Stimulated activated CD8-positive, alpha-beta memory T cell treated with anti-CD3 and anti-CD28 coated beads, Interleukin-7, amount 100 ng/mL, for 1 hour (primary cell): Measurements from ENCODE around the gene DAPK1.
"Not testable (repeated sequence)": the region's sequence is repeated elsewhere in the genome, so short reads cannot be mapped to it uniquely, and the experiment has no call there.

Source experiments
- DNase-seq, 2 donors: peaks; one replicate each; pipeline ENCODE4 v3.0.0-alpha.2; 2020; ENCODE audit warnings: low read depth in 2 of 2

The DAPK1 gene

DNA sequence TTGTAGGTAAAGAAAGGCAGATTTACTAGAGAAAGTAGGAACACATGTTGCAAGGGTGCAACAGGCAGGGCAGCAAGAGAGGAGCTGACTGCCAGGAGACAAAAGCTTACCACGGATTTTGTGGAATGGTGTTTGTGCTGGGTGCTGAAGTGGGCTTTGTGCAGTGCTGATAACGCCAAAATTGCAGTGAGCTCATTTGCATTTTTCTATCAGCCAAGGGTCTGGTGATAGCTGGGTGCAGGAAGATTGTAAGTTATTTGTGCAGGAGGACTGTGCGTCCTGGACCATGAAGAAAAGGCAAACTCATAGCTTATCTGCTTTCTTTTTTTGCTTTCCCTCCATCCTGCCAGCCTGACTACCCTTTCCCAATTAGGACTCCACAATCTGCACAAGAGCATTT lies 241.9 kb downstream of the DAPK1 start:
- DNase-seq, result no peak

DNA sequence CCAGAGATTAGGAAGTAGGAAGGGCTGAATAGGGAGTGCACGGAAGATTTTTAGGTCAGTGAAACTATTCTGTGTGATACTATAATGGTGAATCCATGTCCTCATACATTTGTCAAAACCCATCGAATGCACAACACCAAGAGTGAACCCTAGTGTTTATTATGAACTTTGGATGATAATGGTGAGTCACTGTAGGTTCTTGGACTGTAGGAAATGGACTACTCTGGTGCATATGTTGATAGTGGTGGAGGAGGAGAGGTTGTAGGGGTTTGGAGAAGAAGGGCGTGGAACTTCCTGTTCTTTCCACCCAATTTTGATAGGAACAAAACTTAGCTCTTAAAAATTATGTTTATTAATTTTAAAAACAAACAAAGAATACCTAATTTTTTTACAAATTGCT lies 242.5 kb downstream of the DAPK1 start:
- no peak for DNase-seq

DNA sequence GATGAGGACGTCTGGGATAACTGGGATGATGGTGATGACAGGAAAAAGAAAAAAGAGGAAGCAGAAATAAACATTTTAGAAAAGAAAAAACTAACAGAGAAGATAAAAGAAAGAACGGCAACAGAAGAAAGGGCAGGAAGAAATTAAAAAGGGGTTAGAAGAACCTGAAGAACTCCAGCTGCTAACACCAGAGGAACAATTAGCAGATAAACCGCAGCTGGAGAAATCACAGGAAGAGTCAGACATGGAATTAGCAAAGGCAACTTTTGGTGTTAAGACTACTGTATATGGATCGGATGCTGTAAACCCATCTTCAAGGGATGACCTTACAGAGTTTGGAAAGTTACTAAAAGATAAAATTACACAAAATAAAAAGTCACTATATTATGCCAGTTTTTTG lies 243.7 kb downstream of the DAPK1 start:
- no peak for DNase-seq

DNA sequence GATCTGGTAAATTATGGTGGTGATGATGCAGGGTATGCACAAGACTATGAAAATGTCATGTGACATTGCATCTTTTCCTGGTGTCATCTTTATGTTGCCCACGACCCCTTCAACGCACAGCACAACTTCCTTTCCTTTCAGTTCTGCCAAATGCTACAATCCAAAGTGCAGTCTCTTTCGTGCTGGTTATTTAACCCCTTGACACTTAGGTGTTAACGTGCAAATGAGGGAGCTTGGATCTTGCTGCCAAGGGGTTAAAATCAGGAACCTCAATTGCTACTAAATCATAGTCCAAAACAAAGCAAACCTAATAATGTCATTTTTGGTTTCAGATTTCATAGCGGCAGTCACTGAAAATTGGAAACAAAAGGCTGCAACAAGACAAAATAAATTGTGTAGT lies 244.2 kb downstream of the DAPK1 start:
- DNase-seq, result no peak

DNA sequence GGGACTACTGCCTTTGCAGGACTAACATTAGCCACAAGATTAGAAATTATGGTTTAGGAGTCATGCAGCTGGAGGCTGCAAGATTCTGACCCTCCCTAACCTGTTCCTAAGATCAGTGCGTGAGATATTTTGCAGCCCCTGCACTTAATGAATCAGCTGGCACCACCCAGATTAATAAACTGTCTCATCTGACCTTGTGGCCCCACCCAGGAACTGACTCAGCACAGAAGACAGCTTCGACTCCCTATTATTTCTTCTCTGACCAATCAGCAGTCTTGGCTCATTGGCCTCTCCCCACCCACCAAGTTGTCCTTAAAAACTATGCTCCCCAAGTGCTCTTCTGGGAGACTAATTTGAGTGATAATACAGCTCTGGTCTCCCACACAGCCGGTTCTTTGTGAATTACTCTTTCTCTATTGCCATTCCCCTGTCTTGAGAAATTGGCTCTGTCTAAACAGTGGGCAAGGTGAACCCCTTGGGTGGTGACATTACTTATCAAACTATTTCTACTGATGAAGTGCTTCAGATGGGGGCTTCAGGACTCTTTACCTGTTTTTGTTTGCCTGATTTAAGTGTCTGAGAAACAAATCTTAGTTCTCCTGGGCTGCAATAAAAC lies 245.3 kb downstream of the DAPK1 start:
- no peak for DNase-seq

DNA sequence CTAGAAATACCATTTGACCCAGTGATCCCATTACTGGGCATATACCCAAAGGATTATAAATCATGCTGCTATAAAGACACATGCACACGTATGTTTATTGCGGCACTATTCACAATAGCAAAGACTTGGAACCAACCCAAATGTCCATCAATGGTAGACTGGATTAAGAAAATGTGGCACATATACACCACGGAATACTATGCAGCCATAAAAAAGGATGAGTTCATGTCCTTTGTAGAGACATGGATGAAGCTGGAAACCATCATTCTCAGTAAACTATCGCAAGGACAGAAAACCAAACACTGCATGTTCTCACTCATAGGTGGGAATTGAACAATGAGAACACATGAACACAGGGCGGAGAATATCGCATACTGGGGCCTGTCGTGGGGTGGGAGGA lies 246.6 kb downstream of the DAPK1 start:
- not testable (repeated sequence) for DNase-seq

DNA sequence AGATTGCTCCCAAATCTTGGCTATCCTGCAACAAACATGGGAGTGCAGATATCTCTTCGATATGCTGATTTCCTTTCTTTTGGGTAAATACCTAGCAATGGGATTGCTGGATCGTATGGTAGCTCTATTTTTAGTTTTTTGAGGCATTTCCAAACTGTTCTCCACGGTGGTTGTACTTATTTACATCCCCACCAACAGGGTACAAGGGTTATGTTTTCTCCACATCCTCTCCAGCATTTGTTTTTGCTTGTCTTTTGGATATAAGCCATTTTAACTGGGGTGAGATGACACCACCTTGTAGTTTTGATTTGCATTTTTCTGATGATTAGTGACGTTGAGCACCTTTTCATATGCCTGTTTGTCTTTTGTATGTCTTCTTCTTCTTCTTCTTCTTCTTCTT lies 248.5 kb downstream of the DAPK1 start:
- no peak for DNase-seq

DNA sequence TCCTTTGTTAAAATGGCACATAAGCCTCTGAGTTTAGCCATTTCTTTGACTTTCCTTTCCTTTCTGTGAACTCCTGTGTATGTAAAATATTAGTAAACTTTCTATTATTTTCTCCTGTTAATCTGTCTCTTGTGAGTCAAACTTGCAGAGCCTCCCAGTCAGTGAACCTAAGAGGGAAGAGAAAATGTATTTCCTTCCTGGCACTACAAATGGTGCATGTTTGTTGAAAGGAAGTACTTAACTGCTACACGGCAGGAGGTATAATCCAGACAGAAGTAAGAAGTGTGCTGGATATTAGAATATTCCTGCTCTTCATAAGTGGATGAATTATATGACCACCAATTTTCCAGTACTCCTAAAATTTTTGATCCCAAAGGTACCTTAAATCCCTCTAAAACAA lies 251.2 kb downstream of the DAPK1 start:
- DNase-seq, result no peak

DNA sequence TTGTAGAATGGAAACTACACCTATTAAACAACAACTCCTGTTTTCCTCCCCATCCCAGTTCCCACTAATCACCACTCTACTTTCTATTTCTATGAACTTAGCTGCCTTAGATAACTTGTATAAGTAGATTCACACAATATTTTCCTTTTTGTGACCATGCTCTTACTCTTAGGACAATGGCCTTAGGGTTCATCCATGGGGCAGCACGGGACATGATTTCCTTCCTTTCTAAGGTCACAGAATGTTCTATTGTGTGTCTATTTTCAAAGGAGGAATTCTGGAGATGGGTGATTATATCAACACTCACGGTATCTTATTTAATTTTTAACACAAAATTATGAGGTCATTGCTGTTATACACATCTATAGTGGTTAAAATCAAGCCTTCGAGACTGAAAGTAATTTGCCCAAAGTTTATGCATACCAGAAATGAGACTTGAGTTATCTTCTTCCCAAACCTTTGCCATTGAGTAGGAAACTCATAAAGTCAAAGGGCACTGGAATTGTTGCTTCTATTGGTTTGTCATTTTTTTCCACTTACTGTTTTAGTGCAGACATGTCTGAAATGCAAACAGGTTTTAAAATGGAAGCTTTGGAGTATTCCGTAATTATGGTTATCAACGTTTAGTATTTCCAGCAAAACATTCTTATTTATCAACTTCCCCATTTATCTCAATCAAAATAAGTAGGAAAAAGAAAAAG lies 251.8 kb downstream of the DAPK1 start:
- DNase-seq, result no peak

DNA sequence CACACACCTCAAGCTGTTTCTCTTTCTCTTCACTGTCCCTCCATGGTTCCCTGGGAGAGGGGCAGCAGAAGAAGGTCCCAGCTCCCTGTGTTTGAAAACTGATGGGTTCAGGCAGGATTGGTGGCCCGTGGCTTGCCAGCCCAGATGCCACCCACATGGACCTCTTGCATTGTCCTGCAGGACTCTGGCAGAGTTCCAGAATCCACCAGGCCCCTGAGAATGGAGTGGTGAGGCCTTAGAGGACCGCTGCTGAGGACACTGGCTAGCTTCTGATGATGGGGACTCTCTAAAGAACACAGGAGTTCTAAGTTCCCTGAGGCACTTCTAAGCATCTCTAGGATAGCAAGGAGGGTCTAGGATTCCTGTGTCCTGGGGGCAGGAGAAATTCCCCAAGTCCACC lies 253.1 kb downstream of the DAPK1 start:
- no peak for DNase-seq

DNA sequence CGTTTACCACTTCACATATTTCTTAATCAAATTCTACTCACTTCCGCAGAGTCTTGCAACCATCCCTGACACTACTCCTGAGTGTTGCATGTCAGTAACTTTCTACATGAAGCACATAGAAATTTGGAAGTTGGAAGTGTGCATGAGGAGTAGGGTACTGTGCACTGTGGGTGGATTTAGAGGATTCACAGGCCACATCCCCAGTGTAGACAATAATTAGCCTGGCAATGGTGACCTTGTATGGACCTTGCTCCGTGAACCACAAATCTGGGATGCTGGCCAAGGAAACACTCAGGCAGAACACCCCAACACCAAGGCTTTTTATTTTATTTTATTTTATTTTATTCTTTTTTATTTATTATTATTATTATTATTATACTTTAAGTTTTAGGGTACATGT lies 253.8 kb downstream of the DAPK1 start:
- no peak for DNase-seq

DNA sequence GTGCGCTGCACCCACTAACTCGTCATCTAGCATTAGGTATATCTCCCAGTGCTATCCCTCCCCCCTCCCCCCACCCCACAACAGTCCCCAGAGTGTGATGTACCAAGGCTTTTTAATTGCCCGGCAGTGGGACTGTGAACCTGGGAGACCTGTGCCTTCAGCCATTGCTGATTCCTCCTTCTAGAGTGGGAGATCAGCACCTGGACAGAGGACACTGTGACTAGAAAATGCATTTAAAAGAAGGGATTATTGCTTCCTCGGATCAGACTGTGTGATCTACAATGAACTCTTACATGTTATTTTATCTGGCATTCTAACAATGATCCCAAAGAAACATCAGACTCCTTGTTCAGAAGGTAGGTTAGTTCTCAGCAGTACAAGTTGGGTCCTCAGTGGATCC lies 254.2 kb downstream of the DAPK1 start:
- DNase-seq, result no peak

DNA sequence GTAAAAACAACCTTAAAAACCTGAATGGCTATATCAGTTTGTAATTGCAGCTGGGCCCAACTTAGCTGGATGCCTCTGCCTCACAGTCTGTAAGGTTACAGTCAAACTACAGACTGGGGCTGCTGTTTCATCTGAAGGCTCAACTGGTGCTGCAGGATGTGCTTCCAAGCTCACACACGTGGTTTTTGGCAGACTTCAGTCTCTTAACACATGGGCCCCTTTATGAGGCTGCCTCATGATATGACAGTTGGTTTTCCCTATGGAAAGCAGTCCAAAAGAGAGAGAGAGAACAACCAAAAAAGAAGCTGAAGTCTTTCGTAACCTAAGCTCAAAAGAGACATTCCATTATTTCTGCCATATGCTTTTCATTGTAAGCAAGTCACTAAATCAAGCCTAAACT lies 255.6 kb downstream of the DAPK1 start:
- DNase-seq, result no peak
